ENCODE data around the gene PEX26. TPM values are rescaled to one million over a fixed set of nuclear protein-coding genes. Genes with fewer than 3 reads are reported as not detected.
"Not testable (repeated sequence)": the region's sequence is repeated elsewhere in the genome, so short reads cannot be mapped to it uniquely, and the experiment has no call there.

The PEX26 gene
- total RNA-seq, 1 donor from 2014 or later: 43.7 TPM

DNA sequence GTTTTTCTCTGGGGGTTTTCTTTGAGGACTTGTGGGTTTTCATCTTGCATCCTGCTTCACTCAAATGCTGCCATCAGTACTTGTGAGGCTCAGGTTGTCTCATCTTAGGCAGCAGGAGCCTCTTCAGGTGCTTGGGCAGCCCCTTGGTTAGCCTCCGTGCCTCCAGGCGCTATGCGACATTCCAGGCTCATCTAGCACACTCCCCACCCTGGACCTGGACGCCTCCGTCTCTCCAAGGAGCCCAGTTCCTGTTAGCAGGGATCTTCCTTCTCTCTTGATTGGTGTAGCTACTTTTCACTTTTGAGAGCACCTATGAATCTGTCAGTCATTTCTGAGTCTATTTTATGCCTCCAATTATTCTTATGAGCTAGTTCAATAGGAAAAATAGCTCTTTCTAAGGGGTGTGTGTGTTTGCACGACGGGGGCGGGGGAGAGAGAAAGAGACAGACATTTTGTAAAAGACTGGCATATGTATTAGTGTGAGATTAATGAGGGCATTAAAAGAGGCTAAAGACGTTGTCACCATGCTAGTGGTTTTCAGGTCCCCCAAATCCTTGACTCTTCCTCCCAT, 40.6 kb downstream of the PEX26 start:
- DNase-seq (ENCODE audit: low spot score): no peak

DNA sequence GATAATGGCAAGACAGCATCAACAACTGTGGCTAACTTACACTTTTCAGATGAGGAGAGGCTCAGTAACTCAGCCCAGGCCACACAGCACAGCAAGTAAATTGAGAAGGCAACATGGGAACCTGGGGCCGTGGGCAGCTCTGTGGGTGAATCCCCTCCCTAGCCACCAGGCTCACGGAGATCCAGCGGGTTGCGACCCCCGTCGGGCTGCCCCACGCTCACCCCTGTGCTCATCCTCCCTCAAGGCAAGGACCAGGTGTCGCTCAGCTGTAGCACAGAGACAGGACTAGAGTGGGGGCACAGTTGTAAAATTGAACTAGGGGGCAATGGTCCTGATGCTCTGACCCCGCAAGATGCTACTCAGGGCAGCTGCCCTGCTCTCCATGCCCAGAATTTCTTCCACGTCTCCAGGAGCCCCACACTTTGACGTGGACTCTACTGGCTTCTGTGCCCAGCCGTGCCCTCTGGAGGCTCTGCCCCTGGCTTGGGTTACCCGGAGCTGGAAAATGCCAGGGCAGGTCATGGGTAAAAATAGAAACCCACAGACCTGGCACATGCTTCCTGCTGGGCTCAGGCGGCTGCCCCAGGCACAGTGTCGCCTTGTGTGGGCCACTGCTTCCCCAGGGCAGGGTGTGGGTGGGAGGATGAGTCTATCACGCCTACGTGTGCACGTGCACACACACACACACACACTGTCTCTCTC, 41.8 kb downstream of the PEX26 start:
- DNase-seq (ENCODE audit: low spot score): no peak

DNA sequence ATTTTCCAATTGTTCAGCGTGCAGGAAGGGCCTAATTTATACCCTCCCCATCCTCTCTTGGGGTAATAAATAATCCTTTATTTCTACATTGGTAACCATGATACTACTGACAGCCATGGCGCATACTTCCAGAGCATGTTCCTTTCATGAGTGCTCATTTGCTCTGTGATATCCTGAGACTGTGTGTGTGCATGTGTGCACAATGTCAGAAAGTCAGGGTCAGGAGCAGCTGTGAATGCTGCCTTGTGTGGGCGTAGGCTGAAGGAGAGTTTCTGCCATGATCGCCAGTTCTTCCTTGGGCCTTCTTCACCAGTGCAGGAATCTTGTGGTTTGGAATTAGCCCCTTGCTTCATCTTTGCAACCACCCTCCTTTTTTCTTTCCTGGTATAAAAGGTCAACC, 43.1 kb downstream of the PEX26 start:
- DNase-seq (ENCODE audit: low spot score): no peak

DNA sequence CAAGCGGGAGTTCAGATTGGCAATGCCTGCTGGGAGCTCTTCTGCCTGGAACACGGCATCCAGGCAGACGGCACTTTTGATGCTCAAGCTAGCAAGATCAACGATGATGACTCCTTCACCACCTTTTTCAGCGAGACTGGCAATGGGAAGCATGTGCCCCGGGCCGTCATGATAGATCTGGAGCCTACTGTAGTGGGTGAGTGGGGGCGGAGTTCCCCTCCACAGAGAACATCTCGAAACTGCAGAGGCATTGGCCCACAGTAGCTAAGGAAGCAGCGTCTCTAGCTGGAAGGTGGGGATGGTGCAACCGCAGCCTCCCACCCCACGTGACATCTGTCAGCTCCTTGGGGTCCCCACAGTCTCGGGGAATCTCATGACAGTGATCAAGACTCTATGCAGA, 43.7 kb downstream of the PEX26 start:
- no peak for DNase-seq (ENCODE audit: low spot score)

DNA sequence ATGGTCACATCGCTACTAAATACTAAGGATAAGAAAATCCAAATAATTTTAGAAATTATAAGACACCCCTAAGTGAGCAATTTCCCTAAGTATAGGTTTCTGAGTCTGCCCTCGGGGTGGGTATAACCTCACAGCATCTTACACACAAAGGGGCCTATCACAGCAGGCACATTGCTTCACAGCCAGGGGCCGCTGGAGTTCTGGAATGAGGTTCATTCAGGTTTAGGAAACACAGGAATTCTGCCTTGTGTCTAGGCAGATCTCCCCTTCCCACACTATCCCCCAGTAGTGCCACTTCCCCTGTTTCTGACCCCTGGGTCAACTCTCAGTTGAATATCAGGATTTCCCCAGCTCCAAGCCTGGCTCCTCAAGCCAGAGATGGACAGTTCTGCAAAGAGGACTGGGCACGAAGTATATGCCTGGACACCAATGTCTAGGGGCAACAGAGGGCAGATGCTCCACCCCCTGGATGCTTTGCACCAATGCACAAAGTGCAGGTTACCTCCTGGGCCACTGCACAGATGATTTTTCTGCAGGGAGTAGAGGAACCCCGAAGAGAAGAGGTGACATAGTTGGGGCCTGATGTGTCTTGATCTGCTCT, 44.3 kb downstream of the PEX26 start:
- DNase-seq (ENCODE audit: low spot score): no peak

DNA sequence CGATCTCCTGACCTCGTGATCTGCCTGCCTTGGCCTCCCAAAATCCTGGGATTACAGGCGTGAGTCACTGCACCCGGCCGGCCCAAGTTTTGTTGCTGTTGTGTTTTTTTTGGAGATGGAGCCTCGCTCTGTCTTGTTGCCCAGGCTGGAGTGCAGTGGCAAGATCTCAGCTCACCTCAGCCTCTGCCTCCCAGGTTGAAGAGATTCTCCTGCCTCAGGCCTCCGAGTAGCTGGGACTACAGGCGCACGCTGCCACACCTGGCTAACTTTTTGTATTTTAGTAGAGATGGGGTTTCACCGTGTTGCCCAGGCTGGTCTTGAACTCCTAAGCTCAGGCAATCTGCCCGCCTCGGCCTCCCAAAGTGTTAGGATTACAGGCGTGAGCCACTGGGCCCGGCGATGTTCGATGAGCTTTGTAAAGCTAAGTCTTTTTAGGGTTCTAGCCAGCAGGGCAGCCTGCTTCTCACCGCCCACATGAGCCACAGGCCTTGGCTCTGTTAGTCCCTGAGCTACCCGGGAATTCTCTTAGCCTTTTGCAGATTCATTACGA, 45.8 kb downstream of the PEX26 start:
- DNase-seq (ENCODE audit: low spot score): not testable (repeated sequence)

DNA sequence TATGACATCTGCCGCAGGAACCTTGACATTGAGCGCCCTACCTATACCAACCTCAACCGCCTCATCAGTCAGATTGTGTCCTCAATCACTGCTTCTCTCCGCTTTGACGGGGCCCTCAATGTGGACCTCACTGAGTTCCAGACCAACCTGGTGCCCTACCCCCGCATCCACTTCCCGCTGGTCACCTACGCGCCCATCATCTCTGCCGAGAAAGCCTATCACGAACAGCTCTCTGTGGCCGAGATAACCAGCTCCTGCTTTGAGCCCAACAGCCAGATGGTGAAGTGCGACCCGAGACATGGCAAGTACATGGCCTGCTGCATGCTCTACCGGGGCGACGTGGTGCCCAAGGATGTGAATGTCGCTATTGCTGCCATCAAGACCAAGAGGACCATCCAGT, 48.8 kb downstream of the PEX26 start:
- no peak for DNase-seq (ENCODE audit: low spot score)

DNA sequence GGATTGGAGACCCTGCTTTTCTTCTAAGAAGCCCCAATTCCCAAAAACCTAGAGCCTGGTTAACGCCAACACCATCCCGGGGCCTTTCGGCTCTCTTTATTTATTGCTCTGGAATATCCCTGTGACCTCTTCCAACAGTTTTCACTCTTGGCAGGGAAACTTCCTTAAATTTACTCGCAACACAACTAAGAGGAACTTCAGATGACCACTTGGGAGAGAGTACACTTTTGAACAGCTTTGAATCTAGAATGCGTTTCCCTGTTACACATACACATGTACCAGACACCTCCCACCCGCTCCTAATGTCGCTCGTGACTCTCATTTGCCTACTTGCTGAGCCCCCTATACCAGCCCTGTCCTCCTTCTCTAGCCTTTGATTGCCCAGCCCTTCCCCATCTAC, 52.2 kb downstream of the PEX26 start:
- DNase-seq (ENCODE audit: low spot score): no peak

DNA sequence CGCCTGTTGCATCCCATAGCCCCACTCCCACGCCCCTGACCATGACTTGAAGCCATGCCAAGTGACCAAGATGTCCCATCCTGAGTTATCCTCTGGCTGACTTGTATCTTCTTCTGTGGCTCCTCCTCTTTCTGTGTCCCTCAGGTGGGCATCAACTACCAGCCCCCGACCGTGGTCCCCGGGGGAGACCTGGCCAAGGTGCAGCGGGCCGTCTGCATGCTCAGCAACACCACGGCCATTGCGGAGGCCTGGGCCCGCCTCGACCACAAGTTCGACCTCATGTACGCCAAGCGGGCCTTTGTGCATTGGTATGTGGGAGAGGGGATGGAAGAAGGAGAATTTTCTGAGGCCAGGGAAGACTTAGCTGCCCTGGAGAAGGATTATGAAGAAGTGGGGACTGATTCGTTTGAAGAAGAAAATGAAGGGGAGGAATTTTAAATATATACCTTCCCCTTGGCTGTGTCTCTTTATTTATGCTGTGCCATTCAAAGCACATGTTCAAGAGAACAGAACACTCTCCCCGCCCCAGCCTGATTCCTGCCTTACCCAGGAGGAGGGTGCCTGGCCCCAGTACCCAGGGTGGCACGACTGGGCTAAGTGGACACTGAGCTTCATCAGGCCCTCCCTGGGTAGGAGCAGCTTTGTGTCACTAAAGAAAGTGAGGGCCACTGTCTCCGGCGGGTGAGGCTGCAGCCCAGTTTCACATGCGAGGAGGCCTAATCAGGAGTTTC, 53.1 kb downstream of the PEX26 start:
- no peak for DNase-seq (ENCODE audit: low spot score)

DNA sequence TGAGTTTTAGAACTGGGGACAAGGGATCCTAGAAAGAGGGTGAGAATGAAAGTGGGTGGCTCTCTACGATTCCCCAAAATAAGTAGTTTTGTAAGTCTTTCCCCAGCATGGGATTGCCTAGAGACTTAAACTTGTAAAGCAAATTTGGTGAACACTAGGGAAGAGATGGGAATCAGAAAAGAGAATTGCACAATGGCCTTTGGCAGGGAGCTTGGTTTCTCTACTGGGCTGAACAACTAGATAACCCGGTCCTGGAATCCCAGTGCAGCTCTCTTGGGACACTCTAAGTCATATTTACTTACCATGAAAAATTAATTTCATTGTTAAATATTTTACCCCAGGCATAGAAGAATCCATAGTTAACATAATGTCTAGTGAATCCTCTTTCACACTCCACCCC, 55.7 kb downstream of the PEX26 start:
- no peak for DNase-seq (ENCODE audit: low spot score)

DNA sequence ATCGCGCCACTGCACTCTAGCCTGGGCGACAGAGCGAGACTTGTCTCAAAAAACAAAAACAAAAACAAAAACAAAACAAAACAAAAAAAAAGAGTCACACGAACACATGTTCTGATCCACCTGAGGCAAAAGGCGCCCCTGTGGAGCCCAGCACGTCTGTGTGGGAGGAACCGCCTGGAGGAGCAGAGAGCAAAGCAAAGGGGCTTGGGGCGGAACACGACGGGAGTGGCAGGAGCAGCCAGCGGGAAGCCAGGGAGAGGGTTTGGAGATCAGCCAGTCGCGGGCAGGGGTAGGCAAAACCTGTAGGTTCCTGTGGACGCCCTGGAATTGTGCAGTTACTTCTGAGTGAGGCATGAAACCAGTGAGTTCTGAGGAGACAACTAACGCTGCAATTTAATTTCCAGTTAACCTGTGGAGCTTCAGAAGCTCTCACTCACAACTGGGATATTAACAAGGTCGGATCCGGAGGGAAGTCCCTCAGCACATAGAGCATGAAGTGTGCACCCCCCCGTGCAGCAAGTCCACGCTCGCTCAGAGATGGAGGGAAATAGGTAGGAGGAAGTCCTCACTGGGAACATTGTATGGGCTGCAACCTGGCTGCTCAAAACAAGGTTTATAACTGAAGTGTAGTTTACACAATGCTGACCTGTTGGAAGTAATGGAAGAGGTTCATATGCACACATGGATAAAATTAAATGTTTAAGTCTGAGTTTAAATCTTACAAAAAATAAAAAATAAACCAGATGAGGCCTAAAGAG, 59.0 kb downstream of the PEX26 start:
- no peak for DNase-seq (ENCODE audit: low spot score)

DNA sequence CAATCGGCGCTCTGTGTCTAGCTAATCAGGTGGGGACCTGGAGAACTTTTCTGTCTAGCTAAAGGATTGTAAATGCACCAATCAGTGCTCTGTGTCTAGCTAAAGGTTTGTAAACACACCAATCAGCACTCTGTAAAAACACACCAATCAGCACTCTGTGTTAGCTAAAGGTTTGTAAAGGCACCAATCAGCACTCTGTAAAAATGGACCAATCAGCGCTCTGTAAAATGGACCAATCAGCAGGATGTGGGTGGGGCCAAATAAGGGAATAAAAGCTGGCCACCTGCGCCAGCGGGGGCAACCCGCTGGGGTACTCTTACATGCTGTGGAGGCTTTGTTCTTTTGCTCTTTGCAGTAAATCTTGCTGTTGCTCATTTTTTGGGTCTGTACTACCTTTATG, 63.2 kb downstream of the PEX26 start:
- DNase-seq (ENCODE audit: low spot score): not testable (repeated sequence)

DNA sequence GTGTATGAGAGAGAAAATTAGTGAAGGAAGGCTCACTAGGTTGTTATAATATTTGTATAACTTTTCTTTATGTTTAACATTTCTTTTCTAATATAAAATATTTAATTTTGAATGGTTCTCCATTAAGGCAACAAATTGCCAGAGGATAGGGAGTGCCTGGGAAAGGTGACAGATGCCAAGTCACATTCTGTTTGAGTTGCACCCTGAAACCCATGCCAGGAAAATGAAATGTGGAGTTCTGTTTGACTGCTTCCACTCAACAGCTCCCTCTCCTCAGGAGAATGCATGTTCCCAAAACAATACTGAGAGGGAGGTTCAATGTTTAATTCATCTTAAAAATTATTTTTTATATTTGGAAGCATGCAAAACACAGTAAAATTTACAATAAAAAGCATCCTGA, 66.3 kb downstream of the PEX26 start:
- DNase-seq (ENCODE audit: low spot score): no peak

DNA sequence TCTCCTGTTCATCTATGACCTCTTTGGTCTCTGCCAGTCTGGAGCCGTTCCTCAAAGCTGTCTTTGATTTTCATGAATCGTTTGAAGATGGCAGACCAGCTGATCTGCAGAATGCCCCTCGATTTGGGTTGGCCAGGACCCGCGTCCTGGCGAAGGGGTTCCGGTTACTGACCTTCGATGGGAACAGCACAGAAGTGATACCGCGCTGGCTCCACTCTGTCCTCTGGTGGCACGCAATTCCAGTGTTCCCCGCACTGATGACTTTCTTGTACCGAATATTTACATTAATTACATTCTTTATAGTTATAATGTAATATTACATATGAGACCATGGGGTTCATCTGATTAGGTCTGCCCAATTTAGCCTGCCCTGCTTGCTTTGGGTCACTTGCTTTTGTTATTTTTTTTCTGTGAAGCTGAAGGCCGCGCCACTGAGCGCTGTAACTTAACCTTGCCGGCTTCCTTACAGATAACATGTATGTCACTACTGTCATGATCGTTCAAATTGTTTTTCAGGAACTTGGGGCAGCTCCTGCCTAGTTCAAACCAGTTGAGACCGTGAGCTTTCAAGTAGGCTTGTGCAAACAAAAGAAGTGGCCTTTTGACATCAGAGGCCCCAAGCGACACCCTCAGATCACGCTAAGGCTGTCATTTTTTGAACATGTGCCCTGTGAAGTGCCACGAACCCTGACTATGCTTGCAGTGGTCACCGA, 68.0 kb downstream of the PEX26 start:
- DNase-seq (ENCODE audit: low spot score): no peak

DNA sequence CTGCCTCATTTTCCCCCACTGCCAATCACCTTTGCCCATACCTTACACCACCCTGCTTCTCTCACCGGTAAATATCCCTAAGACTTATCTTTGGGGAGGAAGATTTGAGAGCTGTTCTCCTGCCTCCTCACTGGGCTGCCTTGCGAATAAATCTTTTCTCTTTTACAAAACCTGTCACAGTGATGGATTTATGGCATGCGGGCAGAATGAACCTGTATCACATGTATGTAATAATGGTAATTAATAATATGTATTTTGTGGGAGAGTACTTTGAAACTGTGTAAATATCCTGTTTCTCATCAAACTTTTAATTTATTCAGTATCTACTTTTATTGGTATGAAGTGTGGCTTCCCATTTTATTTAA, 68.6 kb downstream of the PEX26 start:
- DNase-seq (ENCODE audit: low spot score): no peak

DNA sequence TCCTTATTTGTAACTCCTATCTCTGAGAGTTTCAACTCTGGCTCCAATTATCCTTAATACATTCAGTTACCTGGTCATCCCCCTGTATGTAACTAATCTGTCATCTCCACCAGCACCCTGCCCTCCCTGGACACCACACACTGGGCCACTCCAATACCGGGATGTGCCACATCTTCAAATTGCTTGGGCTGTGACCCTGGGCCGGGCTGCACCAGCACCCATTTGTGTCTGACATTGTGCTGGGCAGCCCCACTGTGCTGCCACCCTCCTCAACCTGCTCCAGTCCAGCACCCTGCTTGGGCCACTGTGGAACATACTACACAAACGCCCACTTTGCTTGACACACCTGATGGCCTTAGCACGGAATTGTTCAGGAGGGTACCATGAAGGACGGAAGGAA, 70.0 kb downstream of the PEX26 start:
- no peak for DNase-seq (ENCODE audit: low spot score)

DNA sequence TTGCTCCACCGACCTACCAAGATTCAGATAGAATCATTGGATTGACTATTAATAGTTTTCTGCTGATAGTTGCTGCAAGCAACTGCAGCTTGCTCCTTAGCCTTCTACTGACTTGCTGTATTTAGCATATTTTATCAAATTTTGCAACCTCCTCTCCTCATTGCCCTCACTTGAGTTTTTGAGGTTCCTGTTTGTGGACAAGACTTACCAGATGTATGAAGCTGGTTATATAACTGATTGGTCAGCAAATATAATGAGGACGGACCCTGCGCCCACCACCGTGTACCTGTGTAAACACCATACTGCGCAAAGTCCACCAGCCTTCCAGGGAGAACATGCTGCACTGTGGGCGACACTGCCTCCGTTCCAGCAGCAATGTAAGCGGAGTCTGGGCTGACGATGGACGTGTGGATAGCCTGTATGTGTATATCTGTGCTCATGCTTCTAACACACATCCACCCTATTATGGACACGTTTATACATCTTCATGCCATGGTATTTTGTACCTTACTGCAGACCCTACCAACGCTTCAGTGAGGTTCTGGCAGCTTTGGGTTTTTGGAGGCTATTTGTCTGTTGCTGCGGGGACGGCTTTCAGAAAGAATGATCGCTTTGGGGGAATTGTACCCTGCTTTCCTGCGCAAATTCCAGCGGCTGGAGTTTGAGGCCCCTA, 70.6 kb downstream of the PEX26 start:
- DNase-seq (ENCODE audit: low spot score): no peak

DNA sequence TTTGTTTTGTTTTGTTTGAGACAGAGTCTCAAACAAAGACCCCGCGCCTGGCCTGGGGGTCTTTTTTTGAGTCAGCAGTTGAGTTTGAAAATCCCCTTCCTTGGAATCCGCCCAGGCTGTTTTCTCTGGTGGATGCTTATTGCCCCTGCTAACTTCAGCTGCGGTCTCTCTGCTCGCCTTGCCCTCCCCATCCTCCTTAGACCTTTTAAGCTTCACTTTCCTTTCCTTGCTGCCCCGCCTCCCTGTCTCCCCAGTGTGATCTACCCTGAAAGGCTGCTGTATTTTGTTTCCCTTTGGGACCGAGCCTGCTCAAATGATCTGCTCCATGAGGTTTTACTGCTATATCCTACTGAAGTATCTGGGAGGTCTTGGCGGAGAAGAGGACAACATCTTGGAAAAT, 74.7 kb downstream of the PEX26 start:
- DNase-seq (ENCODE audit: low spot score): no peak

DNA sequence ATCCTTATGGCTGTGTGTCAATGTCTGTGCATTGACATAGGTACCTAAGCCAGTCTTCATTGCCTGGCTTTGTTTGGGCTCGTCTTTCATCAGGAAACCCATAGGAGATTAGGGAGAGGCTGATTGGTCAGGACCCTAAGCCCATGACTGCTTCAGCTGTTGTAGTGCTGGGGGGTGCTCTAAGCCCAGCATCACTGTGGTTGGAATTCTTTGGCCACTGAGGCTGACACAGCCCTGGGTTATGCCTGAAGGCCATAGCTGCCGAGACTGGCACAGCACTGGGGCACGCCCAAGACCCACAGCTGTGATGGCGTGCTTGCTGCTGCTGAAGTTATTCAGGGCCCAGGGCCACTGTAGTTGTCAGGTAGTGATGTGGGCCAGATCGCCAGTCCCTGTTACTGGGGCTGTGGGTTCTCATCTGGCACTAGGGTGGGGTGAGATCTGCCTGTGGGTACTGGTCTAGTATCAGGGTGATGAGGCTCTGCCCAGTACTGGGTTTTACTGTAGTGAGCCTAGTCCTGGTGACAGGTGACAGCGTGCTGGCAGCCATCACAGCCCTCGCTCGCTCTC, 77.1 kb downstream of the PEX26 start:
- no peak for DNase-seq (ENCODE audit: low spot score)
